GM23338 (cell line): ENCODE data around the gene MT2A. TPM values are rescaled to one million over a fixed set of nuclear protein-coding genes. Genes with fewer than 3 reads are reported as not detected.

Experiments
- ATAC-seq: fragments of 200-7000 bp; cut with Tn5 transposase; 3 replicates; pipeline ENCODE4 v1.9.1; 2020
- DNase-seq: peaks from one replicate; pipeline ENCODE4 v3.0.0-alpha.2; 2015; ENCODE audit warnings: low spot score
- H2AFZ ChIP-seq: fragments of 200-600 bp; sonication (generic); 2 replicates; pipeline ENCODE4 v1.8.0; 2016; ENCODE audit warnings: antibody characterized with exemption, mild to moderate bottlenecking, moderate library complexity
- H3F3A ChIP-seq: fragments of 200-600 bp; sonication (generic); replicated peaks from 2 replicates; pipeline ENCODE4 v1.8.0; 2017; ENCODE audit warnings: antibody characterized with exemption, mixed run types, low read depth
- H3K27ac ChIP-seq: fragments of 200-600 bp; sonication (generic); 2 replicates; pipeline ENCODE4 v1.6.1; 2016; ENCODE audit warnings: low read depth
- H3K27me3 ChIP-seq: fragments of 200-600 bp; sonication (generic); 2 replicates; pipeline ENCODE4 v1.8.0; 2016; ENCODE audit warnings: mild to moderate bottlenecking, mixed run types, moderate library complexity; ENCODE audit not compliant: insufficient read depth
- H3K36me3 ChIP-seq: fragments of 200-600 bp; sonication (generic); 2 replicates; pipeline ENCODE4 v1.8.0; 2016; ENCODE audit warnings: mild to moderate bottlenecking; ENCODE audit not compliant: insufficient read depth
- H3K4me1 ChIP-seq: fragments of 200-600 bp; sonication (generic); 2 replicates; pipeline ENCODE4 v1.8.0; 2016; ENCODE audit warnings: mild to moderate bottlenecking, moderate library complexity; ENCODE audit not compliant: insufficient read depth
- H3K4me2 ChIP-seq: fragments of 200-600 bp; sonication (generic); 2 replicates; pipeline ENCODE4 v1.7.1; 2017; ENCODE audit warnings: mixed run types
- H3K4me3 ChIP-seq: fragments of 200-600 bp; sonication (generic); 2 replicates; pipeline ENCODE4 v1.6.1; 2016; ENCODE audit warnings: mixed run types
- H3K79me2 ChIP-seq: fragments of 200-600 bp; sonication (generic); replicated peaks from 2 replicates; pipeline ENCODE4 v1.8.0; 2017; ENCODE audit warnings: mild to moderate bottlenecking; ENCODE audit not compliant: insufficient read depth
- H3K9me2 ChIP-seq: fragments of 200-600 bp; sonication (generic); 2 replicates; pipeline ENCODE4 v1.8.0; 2017; ENCODE audit not compliant: insufficient read depth
- H4K20me1 ChIP-seq: fragments of 200-600 bp; sonication (generic); replicated peaks from 2 replicates; pipeline ENCODE4 v1.8.0; 2017; ENCODE audit warnings: mild to moderate bottlenecking; ENCODE audit not compliant: insufficient read depth
- H3K27ac Mint-ChIP-seq: 2 replicates; pipeline ENCODE4 v1.8.0; 2020; ENCODE audit warnings: inconsistent platforms, mild to moderate bottlenecking, moderate library complexity, mixed read lengths
- H3K27me3 Mint-ChIP-seq: 3 replicates; pipeline ENCODE4 v1.8.0; 2022; ENCODE audit warnings: low read depth, mild to moderate bottlenecking, moderate library complexity, mixed read lengths, inconsistent platforms; ENCODE audit not compliant: insufficient read depth, poor library complexity
- H3K36me3 Mint-ChIP-seq: 3 replicates; pipeline ENCODE4 v1.8.0; 2021; ENCODE audit warnings: low read depth, mild to moderate bottlenecking, inconsistent platforms, moderate library complexity, mixed read lengths
- H3K4me1 Mint-ChIP-seq: 3 replicates; pipeline ENCODE4 v1.8.0; 2020; ENCODE audit warnings: mild to moderate bottlenecking, inconsistent platforms, mixed read lengths
- H3K4me3 Mint-ChIP-seq: 3 replicates; pipeline ENCODE4 v1.8.0; 2021; ENCODE audit warnings: moderate library complexity, mild to moderate bottlenecking, inconsistent platforms, mixed read lengths
- H3K9me3 Mint-ChIP-seq: 3 replicates; pipeline ENCODE4 v1.8.0; 2020; ENCODE audit warnings: moderate library complexity, mild to moderate bottlenecking, inconsistent platforms, mixed read lengths
- CREB1 ChIP-seq: fragments of 250-450 bp; sonication (Bioruptor Pico); IDR thresholded peaks from 2 replicates; pipeline ENCODE4 v1.5.0; 2020; ENCODE audit warnings: low read depth, mild to moderate bottlenecking, moderate library complexity
- EZH2 ChIP-seq: fragments of 200-600 bp; sonication (generic); IDR thresholded peaks from one replicate; pipeline ENCODE4 v1.8.0; 2017; ENCODE audit warnings: antibody characterized with exemption, mild to moderate bottlenecking, low read depth; ENCODE audit not compliant: unreplicated experiment
- EZH2phosphoT487 ChIP-seq: fragments of 200-600 bp; sonication (generic); IDR thresholded peaks from one replicate; pipeline ENCODE4 v1.8.1; 2018; ENCODE audit warnings: antibody characterized with exemption; ENCODE audit not compliant: unreplicated experiment
- JUNB ChIP-seq: IDR thresholded peaks from one replicate; pipeline ENCODE4 v1.6.1; 2016; ENCODE audit warnings: antibody characterized with exemption; ENCODE audit not compliant: unreplicated experiment
- STAT1 ChIP-seq: IDR thresholded peaks from one replicate; pipeline ENCODE4 v1.6.1; 2016; ENCODE audit warnings: antibody characterized with exemption; ENCODE audit not compliant: unreplicated experiment
- ZNF114 ChIP-seq: fragments of 250-450 bp; sonication (Bioruptor Pico); IDR thresholded peaks from 2 replicates; pipeline ENCODE4 v1.5.0; 2020; ENCODE audit warnings: mild to moderate bottlenecking, moderate library complexity
- polyA plus RNA-seq: library from polyadenylated mRNA; unstranded; fragments of >200 nt; fragmentation: Nextera tagmentation; extraction: Ambion mirVana; gene quantifications from 2 replicates; pipeline ENCODE4 v1.2.1, GENCODE V29; 2016
- total RNA-seq: library from RNA; depleted of rRNA; stranded (reverse); fragments of >200 nt; shearing (Covaris generic); gene quantifications from 2 replicates; pipeline ENCODE4 v1.2.3, GENCODE V29; 2014
- TF ChIP-seq, protein P1 (sequence below), 2 experiments: fragments of 200-600 bp in 1 of 2; sonication (generic) in 1 of 2; conservative IDR thresholded peaks; 2 replicates each; pipeline versions ENCODE4 v1.5.1 to v1.6.1; 2016 to 2017; ENCODE audit warnings: antibody characterized with exemption in 2 of 2, low read depth in 2 of 2, mild to moderate bottlenecking in 2 of 2, moderate library complexity in 1 of 2
- TF ChIP-seq, protein P2 (sequence below): fragments of 250-450 bp; sonication (Bioruptor Pico); IDR thresholded peaks from 2 replicates; pipeline ENCODE4 v1.5.0; 2020; ENCODE audit warnings: mild to moderate bottlenecking, moderate library complexity
- TF ChIP-seq, protein P3 (sequence below): IDR thresholded peaks from one replicate; pipeline ENCODE4 v1.6.1; 2018; ENCODE audit warnings: antibody characterized with exemption; ENCODE audit not compliant: unreplicated experiment
- TF ChIP-seq, protein P4 (sequence below): IDR thresholded peaks from 2 replicates; pipeline ENCODE4 v1.6.1; 2016; ENCODE audit warnings: antibody characterized with exemption

Gene MT2A
- total and polyA plus RNA-seq, 2 experiments from 2014 or later, result 13.9 to 243 TPM

DNA sequence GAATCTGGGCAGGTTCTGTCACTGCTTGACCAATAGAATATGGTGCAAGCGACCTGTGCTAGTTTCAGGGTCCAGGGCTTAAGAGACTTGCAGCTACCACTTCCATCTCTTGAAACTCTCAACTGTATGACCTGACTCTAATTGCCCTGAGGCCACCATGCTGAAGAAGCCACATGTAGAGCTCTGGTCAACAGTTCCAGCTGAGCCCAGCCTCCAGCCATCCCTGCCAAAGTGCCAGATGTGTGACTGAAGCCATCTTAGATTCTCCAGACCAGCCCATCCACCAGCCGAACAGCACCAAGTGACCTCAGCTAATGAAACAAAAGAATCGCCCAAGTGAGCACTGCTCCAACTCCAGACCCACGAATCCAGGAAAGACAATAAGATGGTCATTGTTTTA, 3.4 kb upstream of the MT2A start:
- DNase-seq, result no peak
- no peak overlapping the region for H3K27ac ChIP-seq
- H3K4me3 ChIP-seq, result no peak overlapping the region
- H3K9me2 ChIP-seq, result no peaks in the 10 kb centered on the region
- Mint-ChIP-seq H3K27me3 (peaks cover 33% of the 10 kb centered on the region), H3K9me3 (no peaks in the 10 kb centered on the region), H3K4me1 (peaks cover 25% of the 10 kb centered on the region), H3K27ac (no peak overlapping the region), H3K36me3 (peaks cover 9% of the 10 kb centered on the region; the same call in 2 of the 3 replicates), H3K4me3 (no peak overlapping the region)
- peaks cover 18% of the 10 kb centered on the region for H3K4me1 ChIP-seq
- H3K4me2 ChIP-seq, result no peak overlapping the region
- no peaks in the 10 kb centered on the region for H3K79me2 ChIP-seq
- H2AFZ ChIP-seq, result no peak overlapping the region
- no peak for ATAC-seq
- H4K20me1 ChIP-seq, result no peaks in the 10 kb centered on the region
- TF ChIP-seq ZNF114 (CRISPR knock-in tag) (no peak), CREB1 (CRISPR knock-in tag) (no peak), EZH2phosphoT487 (no peak), STAT1 (no peak), JUNB (no peak), EZH2 (no peak)
- TF ChIP-seq, protein P1, sequence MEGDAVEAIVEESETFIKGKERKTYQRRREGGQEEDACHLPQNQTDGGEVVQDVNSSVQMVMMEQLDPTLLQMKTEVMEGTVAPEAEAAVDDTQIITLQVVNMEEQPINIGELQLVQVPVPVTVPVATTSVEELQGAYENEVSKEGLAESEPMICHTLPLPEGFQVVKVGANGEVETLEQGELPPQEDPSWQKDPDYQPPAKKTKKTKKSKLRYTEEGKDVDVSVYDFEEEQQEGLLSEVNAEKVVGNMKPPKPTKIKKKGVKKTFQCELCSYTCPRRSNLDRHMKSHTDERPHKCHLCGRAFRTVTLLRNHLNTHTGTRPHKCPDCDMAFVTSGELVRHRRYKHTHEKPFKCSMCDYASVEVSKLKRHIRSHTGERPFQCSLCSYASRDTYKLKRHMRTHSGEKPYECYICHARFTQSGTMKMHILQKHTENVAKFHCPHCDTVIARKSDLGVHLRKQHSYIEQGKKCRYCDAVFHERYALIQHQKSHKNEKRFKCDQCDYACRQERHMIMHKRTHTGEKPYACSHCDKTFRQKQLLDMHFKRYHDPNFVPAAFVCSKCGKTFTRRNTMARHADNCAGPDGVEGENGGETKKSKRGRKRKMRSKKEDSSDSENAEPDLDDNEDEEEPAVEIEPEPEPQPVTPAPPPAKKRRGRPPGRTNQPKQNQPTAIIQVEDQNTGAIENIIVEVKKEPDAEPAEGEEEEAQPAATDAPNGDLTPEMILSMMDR (conservative IDR thresholded peaks at IDR 0.05; ENCODE audit: low read depth in 2 of 2), result no peak
- TF ChIP-seq, protein P2, sequence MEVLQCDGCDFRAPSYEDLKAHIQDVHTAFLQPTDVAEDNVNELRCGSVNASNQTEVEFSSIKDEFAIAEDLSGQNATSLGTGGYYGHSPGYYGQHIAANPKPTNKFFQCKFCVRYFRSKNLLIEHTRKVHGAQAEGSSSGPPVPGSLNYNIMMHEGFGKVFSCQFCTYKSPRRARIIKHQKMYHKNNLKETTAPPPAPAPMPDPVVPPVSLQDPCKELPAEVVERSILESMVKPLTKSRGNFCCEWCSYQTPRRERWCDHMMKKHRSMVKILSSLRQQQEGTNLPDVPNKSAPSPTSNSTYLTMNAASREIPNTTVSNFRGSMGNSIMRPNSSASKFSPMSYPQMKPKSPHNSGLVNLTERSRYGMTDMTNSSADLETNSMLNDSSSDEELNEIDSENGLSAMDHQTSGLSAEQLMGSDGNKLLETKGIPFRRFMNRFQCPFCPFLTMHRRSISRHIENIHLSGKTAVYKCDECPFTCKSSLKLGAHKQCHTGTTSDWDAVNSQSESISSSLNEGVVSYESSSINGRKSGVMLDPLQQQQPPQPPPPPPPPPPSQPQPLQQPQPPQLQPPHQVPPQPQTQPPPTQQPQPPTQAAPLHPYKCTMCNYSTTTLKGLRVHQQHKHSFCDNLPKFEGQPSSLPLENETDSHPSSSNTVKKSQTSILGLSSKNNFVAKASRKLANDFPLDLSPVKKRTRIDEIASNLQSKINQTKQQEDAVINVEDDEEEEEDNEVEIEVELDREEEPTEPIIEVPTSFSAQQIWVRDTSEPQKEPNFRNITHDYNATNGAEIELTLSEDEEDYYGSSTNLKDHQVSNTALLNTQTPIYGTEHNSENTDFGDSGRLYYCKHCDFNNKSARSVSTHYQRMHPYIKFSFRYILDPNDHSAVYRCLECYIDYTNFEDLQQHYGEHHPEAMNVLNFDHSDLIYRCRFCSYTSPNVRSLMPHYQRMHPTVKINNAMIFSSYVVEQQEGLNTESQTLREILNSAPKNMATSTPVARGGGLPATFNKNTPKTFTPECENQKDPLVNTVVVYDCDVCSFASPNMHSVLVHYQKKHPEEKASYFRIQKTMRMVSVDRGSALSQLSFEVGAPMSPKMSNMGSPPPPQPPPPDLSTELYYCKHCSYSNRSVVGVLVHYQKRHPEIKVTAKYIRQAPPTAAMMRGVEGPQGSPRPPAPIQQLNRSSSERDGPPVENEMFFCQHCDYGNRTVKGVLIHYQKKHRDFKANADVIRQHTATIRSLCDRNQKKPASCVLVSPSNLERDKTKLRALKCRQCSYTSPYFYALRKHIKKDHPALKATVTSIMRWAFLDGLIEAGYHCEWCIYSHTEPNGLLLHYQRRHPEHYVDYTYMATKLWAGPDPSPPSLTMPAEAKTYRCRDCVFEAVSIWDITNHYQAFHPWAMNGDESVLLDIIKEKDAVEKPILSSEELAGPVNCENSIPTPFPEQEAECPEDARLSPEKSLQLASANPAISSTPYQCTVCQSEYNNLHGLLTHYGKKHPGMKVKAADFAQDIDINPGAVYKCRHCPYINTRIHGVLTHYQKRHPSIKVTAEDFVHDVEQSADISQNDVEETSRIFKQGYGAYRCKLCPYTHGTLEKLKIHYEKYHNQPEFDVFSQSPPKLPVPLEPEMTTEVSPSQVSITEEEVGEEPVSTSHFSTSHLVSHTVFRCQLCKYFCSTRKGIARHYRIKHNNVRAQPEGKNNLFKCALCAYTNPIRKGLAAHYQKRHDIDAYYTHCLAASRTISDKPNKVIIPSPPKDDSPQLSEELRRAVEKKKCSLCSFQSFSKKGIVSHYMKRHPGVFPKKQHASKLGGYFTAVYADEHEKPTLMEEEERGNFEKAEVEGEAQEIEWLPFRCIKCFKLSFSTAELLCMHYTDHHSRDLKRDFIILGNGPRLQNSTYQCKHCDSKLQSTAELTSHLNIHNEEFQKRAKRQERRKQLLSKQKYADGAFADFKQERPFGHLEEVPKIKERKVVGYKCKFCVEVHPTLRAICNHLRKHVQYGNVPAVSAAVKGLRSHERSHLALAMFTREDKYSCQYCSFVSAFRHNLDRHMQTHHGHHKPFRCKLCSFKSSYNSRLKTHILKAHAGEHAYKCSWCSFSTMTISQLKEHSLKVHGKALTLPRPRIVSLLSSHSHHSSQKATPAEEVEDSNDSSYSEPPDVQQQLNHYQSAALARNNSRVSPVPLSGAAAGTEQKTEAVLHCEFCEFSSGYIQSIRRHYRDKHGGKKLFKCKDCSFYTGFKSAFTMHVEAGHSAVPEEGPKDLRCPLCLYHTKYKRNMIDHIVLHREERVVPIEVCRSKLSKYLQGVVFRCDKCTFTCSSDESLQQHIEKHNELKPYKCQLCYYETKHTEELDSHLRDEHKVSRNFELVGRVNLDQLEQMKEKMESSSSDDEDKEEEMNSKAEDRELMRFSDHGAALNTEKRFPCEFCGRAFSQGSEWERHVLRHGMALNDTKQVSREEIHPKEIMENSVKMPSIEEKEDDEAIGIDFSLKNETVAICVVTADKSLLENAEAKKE, result no peak
- TF ChIP-seq, protein P3, sequence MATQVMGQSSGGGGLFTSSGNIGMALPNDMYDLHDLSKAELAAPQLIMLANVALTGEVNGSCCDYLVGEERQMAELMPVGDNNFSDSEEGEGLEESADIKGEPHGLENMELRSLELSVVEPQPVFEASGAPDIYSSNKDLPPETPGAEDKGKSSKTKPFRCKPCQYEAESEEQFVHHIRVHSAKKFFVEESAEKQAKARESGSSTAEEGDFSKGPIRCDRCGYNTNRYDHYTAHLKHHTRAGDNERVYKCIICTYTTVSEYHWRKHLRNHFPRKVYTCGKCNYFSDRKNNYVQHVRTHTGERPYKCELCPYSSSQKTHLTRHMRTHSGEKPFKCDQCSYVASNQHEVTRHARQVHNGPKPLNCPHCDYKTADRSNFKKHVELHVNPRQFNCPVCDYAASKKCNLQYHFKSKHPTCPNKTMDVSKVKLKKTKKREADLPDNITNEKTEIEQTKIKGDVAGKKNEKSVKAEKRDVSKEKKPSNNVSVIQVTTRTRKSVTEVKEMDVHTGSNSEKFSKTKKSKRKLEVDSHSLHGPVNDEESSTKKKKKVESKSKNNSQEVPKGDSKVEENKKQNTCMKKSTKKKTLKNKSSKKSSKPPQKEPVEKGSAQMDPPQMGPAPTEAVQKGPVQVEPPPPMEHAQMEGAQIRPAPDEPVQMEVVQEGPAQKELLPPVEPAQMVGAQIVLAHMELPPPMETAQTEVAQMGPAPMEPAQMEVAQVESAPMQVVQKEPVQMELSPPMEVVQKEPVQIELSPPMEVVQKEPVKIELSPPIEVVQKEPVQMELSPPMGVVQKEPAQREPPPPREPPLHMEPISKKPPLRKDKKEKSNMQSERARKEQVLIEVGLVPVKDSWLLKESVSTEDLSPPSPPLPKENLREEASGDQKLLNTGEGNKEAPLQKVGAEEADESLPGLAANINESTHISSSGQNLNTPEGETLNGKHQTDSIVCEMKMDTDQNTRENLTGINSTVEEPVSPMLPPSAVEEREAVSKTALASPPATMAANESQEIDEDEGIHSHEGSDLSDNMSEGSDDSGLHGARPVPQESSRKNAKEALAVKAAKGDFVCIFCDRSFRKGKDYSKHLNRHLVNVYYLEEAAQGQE, result no peak
- TF ChIP-seq, protein P4, sequence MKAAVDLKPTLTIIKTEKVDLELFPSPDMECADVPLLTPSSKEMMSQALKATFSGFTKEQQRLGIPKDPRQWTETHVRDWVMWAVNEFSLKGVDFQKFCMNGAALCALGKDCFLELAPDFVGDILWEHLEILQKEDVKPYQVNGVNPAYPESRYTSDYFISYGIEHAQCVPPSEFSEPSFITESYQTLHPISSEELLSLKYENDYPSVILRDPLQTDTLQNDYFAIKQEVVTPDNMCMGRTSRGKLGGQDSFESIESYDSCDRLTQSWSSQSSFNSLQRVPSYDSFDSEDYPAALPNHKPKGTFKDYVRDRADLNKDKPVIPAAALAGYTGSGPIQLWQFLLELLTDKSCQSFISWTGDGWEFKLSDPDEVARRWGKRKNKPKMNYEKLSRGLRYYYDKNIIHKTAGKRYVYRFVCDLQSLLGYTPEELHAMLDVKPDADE, result no peak
- peaks cover 42% of the 10 kb centered on the region for H3K27me3 ChIP-seq
- H3K36me3 ChIP-seq, result no peaks in the 10 kb centered on the region
- H3F3A ChIP-seq, result peaks cover 11% of the 10 kb centered on the region; the same call in 1 of the 2 replicates
